ENCODE data around the gene SEPSECS.

DNA sequence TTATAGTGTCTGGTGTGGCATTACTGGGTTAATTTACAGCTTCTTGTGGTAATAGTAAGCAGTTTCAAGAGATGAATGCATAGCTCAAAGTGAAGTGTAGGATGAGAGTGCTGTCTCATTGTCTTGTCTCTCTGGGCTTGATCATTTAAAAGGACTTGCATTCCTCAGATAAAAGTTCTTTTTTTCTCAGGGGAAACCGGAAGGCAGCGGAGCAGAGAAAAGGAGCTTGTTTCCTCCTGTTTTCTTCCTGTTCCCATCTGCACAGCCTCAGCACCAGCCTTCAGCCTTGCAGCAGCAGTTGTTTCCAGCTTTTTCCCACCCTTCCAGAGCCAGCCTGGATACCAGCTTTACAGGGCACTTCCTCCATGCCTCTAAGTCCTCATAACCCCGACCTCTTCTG is 68.1 kb downstream of the SEPSECS start:
- TF ChIP-seq EZH2 (IDR thresholded peaks at IDR 0.05; ENCODE audit: borderline replicate concordance, low read depth, low read length, severe bottlenecking) (no peak), CTCF (IDR thresholded peaks at IDR 0.05; ENCODE audit: extremely low read depth in 1 of 2, insufficient read depth in 1 of 2, low read depth in 1 of 2, low read length in 2 of 2) (no peak), MYC (IDR thresholded peaks at IDR 0.05; ENCODE audit: low read depth, low read length) (no peak), MAX (IDR thresholded peaks at IDR 0.05; ENCODE audit: insufficient read depth, insufficient read length) (no peak), POLR2A (IDR thresholded peaks at IDR 0.05; ENCODE audit: low read depth, low read length) (no peak), GATA2 (IDR thresholded peaks at IDR 0.05; ENCODE audit: insufficient read depth, insufficient read length, low read depth, low read length) (no peak), POLR2AphosphoS5 (IDR thresholded peaks at IDR 0.05; ENCODE audit: insufficient read depth, low read depth, low read length) (no peak), JUN (IDR thresholded peaks at IDR 0.05; ENCODE audit: borderline replicate concordance, insufficient read depth, insufficient read length, low read depth) (no peak)
